Neural progenitor cell (in vitro differentiated cells): ENCODE data around the gene CSGALNACT2. TPM values are rescaled to one million over a fixed set of nuclear protein-coding genes. Genes with fewer than 3 reads are reported as not detected.
"Not testable (repeated sequence)": the region's sequence is repeated elsewhere in the genome, so short reads cannot be mapped to it uniquely, and the experiment has no call there.

Source experiments
- DNase-seq: peaks from one replicate; pipeline ENCODE4 v3.0.0-alpha.2; 2016; ENCODE audit warnings: low spot score
- H2AFZ ChIP-seq: fragments of 200-600 bp; sonication (generic); replicated peaks from 2 replicates; pipeline ENCODE4 v1.6.1; 2016; ENCODE audit warnings: antibody characterized with exemption
- H3F3A ChIP-seq: fragments of 200-600 bp; sonication (generic); 2 replicates; pipeline ENCODE4 v1.6.1; 2016; ENCODE audit warnings: antibody characterized with exemption, low read depth
- H3K27ac ChIP-seq: fragments of 200-600 bp; sonication (generic); 2 replicates; pipeline ENCODE4 v1.5.1; 2016; ENCODE audit warnings: mild to moderate bottlenecking
- H3K27me3 ChIP-seq: fragments of 200-600 bp; sonication (generic); 2 replicates; pipeline ENCODE4 v1.6.1; 2016; ENCODE audit warnings: mild to moderate bottlenecking, moderate library complexity
- H3K36me3 ChIP-seq: fragments of 200-600 bp; sonication (generic); 2 replicates; pipeline ENCODE4 v1.5.1; 2016
- H3K4me1 ChIP-seq: fragments of 200-600 bp; sonication (generic); 2 replicates; pipeline ENCODE4 v1.6.1; 2016; ENCODE audit warnings: mixed run types
- H3K4me2 ChIP-seq: fragments of 200-600 bp; sonication (generic); 2 replicates; pipeline ENCODE4 v1.6.1; 2016
- H3K4me3 ChIP-seq: fragments of 200-600 bp; sonication (generic); 2 replicates; pipeline ENCODE4 v1.5.1; 2016
- H3K79me2 ChIP-seq: fragments of 200-600 bp; sonication (generic); 2 replicates; pipeline ENCODE4 v1.6.1; 2016; ENCODE audit warnings: low read depth
- H3K9ac ChIP-seq: fragments of 200-600 bp; sonication (generic); 2 replicates; pipeline ENCODE4 v1.6.1; 2016
- H3K9me3 ChIP-seq: fragments of 200-600 bp; sonication (generic); 2 replicates; pipeline ENCODE4 v1.5.1; 2016; ENCODE audit warnings: low read depth
- H4K20me1 ChIP-seq: fragments of 200-600 bp; sonication (generic); 2 replicates; pipeline ENCODE4 v1.6.1; 2016; ENCODE audit warnings: low read depth
- H3K27ac Mint-ChIP-seq: 3 replicates; pipeline ENCODE4 v1.8.0; 2021; ENCODE audit warnings: mixed read lengths
- H3K27me3 Mint-ChIP-seq: 2 replicates; pipeline ENCODE4 v1.8.0; 2022; ENCODE audit warnings: low read depth, mild to moderate bottlenecking, inconsistent platforms, moderate library complexity, mixed read lengths; ENCODE audit not compliant: insufficient read depth
- H3K36me3 Mint-ChIP-seq: 3 replicates; pipeline ENCODE4 v1.8.0; 2021; ENCODE audit warnings: mixed read lengths
- H3K4me1 Mint-ChIP-seq: 3 replicates; pipeline ENCODE4 v1.8.0; 2021; ENCODE audit warnings: mixed read lengths
- H3K4me3 Mint-ChIP-seq: 3 replicates; pipeline ENCODE4 v1.8.0; 2021; ENCODE audit warnings: mild to moderate bottlenecking, moderate library complexity, mixed read lengths
- H3K9me3 Mint-ChIP-seq: 3 replicates; pipeline ENCODE4 v1.8.0; 2020; ENCODE audit warnings: mixed read lengths
- EZH2 ChIP-seq: fragments of 200-600 bp; sonication (generic); IDR thresholded peaks from 2 replicates; pipeline ENCODE4 v1.6.1; 2017; ENCODE audit warnings: antibody characterized with exemption, mild to moderate bottlenecking, moderate library complexity
- EZH2phosphoT487 ChIP-seq: fragments of 200-600 bp; sonication (generic); IDR thresholded peaks from 2 replicates; pipeline ENCODE4 v1.6.1; 2017; ENCODE audit warnings: antibody characterized with exemption
- total RNA-seq: library from RNA; depleted of rRNA; stranded (reverse); fragments of >200 nt; gene quantifications from 2 replicates; pipeline ENCODE4 v1.2.3, GENCODE V29; 2015; ENCODE audit warnings: low replicate concordance
- TF ChIP-seq, protein P1 (sequence below): fragments of 200-600 bp; sonication (generic); IDR thresholded peaks from 2 replicates; pipeline ENCODE4 v1.5.1; 2017; ENCODE audit warnings: antibody characterized with exemption, mild to moderate bottlenecking

CSGALNACT2 gene
- total RNA-seq, 1 donor from 2014 or later: 9.3 TPM

DNA sequence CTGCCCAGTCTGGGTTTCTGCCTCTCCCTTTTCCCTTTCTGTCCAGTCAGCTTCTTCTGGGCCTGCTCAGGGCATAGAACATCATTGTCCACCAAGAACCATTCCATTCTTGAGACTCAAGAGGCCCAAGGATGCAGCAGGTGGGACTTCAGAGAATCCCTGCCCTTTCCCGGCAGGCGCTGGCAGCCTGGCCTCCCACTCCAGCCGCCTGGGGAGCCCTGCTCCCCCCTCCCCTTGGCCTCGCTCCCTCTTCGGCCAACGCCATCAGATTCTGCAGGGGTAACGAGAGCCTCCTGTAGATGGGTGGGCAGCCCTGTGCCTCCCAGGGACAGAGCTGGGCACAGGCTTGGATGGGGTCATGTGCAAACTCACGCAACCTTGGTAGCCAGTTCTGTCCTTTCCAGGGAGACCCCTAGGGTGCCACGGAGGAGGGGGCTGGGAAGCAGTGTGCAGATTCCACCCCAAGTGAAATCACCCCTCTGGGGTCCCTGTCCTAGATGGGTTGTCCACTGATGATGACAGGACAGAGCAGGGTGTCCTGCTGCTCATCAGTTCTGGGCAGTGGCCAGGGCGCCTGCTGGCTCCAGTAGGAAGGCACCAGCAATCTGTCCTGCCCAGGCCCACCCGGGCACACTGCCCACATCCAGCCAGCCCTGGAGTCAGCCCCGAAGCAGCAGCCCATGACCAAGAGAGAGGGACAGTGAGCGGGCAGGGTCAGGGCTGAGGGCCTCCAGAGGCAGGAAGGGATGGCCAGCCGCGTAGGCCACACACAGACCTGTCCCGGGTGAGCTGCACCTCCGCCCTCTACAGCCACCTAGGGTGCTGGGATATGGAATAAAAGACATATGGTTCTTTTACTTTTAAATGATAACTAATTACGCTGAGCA is 80.9 kb downstream of the CSGALNACT2 start:
- Histone ChIP-seq H3K4me1 (no peaks in the 10 kb centered on the region), H2AFZ (peak overlapping the region; percentile 26), H4K20me1 (no peaks in the 10 kb centered on the region), H3K9ac (no peak overlapping the region), H3K4me3 (no peak overlapping the region), H3K79me2 (no peaks in the 10 kb centered on the region), H3K36me3 (no peaks in the 10 kb centered on the region), H3K27me3 (no peaks in the 10 kb centered on the region), H3K4me2 (no peak overlapping the region), H3K9me3 (no peaks in the 10 kb centered on the region), H3K27ac (no peak overlapping the region), H3F3A (no peaks in the 10 kb centered on the region)
- no peak overlapping the region for H3K4me3 Mint-ChIP-seq
- no peak for TF ChIP-seq EZH2
- TF ChIP-seq, protein P1, sequence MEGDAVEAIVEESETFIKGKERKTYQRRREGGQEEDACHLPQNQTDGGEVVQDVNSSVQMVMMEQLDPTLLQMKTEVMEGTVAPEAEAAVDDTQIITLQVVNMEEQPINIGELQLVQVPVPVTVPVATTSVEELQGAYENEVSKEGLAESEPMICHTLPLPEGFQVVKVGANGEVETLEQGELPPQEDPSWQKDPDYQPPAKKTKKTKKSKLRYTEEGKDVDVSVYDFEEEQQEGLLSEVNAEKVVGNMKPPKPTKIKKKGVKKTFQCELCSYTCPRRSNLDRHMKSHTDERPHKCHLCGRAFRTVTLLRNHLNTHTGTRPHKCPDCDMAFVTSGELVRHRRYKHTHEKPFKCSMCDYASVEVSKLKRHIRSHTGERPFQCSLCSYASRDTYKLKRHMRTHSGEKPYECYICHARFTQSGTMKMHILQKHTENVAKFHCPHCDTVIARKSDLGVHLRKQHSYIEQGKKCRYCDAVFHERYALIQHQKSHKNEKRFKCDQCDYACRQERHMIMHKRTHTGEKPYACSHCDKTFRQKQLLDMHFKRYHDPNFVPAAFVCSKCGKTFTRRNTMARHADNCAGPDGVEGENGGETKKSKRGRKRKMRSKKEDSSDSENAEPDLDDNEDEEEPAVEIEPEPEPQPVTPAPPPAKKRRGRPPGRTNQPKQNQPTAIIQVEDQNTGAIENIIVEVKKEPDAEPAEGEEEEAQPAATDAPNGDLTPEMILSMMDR: no peak
- no peak for TF ChIP-seq EZH2phosphoT487
- no peak for DNase-seq
- no peaks in the 10 kb centered on the region for H3K9me3 Mint-ChIP-seq
- H3K4me1 Mint-ChIP-seq: peaks cover 25% of the 10 kb centered on the region
- peak overlapping the region; percentile 87 for H3K27ac Mint-ChIP-seq
- no peaks in the 10 kb centered on the region for H3K36me3 Mint-ChIP-seq
- peaks cover 12% of the 10 kb centered on the region for H3K27me3 Mint-ChIP-seq

DNA sequence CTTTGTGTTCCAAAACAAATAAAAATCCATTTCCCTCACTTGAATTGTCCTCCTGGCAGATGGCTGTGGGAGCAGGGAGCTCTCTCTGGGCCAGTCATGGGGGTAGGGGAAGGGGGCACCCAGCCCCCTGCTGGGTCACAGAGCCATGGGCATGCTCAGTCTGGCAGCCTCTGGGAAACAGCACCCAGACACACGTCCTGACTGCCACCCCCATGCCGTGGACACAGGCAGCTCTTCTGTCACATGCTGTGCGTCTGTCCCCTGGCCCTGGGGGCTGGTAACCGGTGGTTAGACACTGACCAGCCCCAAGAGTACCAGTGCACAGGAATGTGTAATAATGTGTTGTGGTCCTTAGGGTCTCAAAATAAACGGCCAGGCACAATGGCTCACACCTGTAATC is 81.6 kb downstream of the CSGALNACT2 start:
- H3K27ac ChIP-seq: no peak overlapping the region
- H3K9ac ChIP-seq: no peak overlapping the region
- no peak overlapping the region for H3K4me3 ChIP-seq
- H3K36me3 ChIP-seq: no peaks in the 10 kb centered on the region
- Mint-ChIP-seq H3K27ac (no peak overlapping the region), H3K9me3 (no peaks in the 10 kb centered on the region), H3K27me3 (peaks cover 12% of the 10 kb centered on the region), H3K4me1 (peaks cover 20% of the 10 kb centered on the region), H3K4me3 (no peak overlapping the region), H3K36me3 (no peaks in the 10 kb centered on the region)
- DNase-seq: no peak
- H3K27me3 ChIP-seq: no peaks in the 10 kb centered on the region
- TF ChIP-seq EZH2: no peak
- TF ChIP-seq, protein P1: no peak
- no peak for TF ChIP-seq EZH2phosphoT487
- no peak overlapping the region for H2AFZ ChIP-seq
- H3K4me2 ChIP-seq: no peak overlapping the region
- H3K79me2 ChIP-seq: no peaks in the 10 kb centered on the region
- H4K20me1 ChIP-seq: no peaks in the 10 kb centered on the region
- no peaks in the 10 kb centered on the region for H3K9me3 ChIP-seq
- no peaks in the 10 kb centered on the region for H3K4me1 ChIP-seq
- no peaks in the 10 kb centered on the region for H3F3A ChIP-seq

GRCh38 chr10:43220251-43220650 is 82.0 kb downstream of the CSGALNACT2 start:
- not testable (repeated sequence) for H3K36me3 Mint-ChIP-seq, H3K4me3 Mint-ChIP-seq, H3F3A ChIP-seq, H3K79me2 ChIP-seq, DNase-seq, H3K4me1 ChIP-seq, H3K27ac Mint-ChIP-seq, H3K9me3 ChIP-seq, H3K4me2 ChIP-seq, H4K20me1 ChIP-seq, H3K9ac ChIP-seq, H2AFZ ChIP-seq, H3K36me3 ChIP-seq, H3K4me3 ChIP-seq, H3K9me3 Mint-ChIP-seq, H3K27me3 ChIP-seq, H3K27ac ChIP-seq
- peaks cover 12% of the 10 kb centered on the region for H3K27me3 Mint-ChIP-seq
- H3K4me1 Mint-ChIP-seq: peaks cover 20% of the 10 kb centered on the region
